Activated T-cell treated with anti-CD3 and anti-CD28 coated beads, Interleukin-2, amount 50 U/mL, for 48 hours (primary cell): ENCODE measurements around the gene DCP1B.

ENCODE experiments used
- DNase-seq, 2 experiments: peaks; one replicate each; pipeline ENCODE4 v3.0.0-alpha.2; 2020

Gene DCP1B

DNA sequence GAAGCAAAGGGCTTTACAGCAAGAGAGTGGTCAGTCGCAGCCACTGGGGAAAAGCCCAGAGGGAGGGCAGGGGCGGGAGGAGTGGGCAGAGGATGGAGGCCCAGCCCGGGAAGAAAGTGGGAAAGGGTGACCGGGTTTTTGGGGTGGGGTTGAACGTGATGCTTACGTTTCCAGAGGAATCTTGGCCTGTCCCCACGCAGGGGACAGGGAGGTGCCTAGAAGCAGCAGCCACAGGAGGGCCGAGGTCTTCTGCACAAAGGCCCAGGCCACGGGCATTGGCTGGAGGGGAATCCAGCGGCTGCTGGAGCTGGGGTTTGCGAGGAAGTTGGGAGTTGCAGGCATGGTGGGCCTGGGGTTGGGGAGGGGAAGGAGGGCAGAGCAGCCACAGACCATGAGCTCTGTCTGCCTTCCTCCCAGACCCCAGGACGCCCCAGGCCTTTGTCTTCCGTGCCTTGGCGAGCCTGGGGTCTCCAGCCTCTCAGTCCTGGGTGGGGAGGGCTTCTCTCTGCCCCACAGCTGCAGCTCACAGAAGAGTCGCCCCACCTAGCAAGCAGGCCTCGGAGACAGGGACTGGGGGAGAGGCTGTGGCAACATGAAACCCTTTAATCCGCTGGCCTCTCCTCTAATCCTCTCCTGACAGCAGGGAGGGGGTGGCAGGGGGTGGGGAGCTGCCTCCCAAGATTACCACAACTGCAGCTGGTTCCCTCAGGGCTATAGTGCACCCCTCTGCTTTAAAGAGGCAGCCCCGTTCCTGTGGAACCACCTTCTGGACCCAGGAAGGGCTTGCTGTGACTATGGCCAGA is 86.0 kb downstream of the DCP1B start, which contains the start of gene CACNA2D4:
CACNA2D4 (minus strand) TSS at position 572 of the 803 bp plus-strand sequence; CDS start at position 393, 179 bp downstream.
- DNase-seq, result peak; percentile 11 to 13

GRCh38 chr12:1917172-1918070 is 86.8 kb downstream of the DCP1B start:
- peak in 1 of 2 experiments; percentile 7 for DNase-seq

DNA sequence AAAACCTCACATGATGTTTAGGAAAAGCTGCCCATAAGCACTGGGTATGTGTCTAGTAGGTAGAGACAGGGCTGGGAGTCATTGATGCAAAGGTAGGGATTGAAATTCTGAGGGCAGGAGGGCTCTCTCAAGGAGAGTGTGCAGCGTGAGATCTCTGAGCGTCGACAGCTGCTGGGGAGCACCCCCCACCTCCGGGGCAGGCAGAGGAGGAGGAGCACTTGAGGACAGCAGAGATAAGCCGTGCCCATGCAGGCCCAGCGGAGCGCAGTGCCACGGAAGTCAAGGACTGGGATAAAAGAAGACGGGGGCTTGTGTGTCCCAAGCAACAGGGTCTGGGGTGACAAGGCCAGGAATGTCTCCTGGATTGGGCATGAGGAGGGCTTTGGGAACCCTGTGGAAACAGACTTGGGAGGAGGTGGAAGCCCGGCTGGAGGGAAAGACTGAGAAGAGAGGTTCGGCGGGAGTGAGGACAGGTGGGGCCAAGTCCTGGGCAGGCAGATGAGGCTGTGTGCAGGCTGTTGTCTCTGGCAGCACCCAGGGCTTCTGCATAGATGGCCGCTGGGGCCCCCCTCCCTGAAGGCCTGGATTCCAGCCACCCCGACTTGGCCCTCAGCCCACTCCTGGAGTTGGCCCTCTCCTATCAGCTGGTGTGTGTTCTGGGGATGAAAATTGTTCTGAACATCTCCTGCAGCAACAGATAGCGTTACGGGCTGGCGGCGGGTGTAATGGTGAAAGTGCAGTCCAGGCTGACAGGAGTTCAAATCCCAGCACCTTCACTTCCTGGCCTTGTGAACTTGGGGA is 87.7 kb downstream of the DCP1B start:
- DNase-seq, result peak; percentile 1 to 9

GRCh38 chr12:1915082-1915968 is 88.9 kb downstream of the DCP1B start:
- DNase-seq, result peak; percentile 35 to 45

GRCh38 chr12:1914114-1914911 is 89.9 kb downstream of the DCP1B start:
- DNase-seq, result peak; percentile 10

DNA sequence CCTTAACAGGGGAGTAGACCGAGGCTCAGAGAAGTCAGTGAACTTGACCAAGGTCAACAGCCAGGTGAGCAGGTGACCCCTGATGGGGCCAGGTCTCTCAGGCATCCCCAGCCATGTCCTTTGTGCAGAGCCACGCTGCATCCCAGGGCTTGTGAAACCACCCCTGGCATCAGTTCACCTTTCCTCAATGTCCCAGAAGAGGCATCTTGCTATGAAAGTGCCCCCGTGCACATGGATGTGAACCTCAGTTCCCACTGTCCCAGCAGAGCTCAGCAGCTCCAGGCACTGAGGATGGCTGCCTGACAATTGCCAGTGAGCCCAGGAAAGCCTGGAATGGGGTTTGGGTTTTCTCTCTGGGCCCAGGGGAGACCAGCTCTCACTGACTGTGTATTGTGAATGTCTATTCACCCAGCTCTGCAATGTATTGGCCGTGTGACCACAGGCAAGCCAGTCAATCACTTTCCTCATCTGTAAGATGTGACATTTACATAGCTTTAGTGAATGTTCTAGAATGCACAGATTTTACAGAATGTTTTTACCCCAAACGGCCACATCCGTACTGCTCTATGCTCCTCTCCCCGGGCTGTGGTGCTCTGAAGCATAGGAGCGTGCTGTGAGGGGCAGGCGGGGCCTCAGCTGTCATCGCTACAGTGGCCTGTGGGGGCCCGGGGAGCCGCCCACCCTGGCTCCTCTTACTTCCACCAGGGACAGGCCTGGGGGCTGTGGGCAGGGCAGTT is 90.7 kb downstream of the DCP1B start:
- DNase-seq, result peak in 1 of 2 experiments; percentile 11

GRCh38 chr12:1912580-1913376 is 91.5 kb downstream of the DCP1B start:
- peak in 1 of 2 experiments; percentile 6 for DNase-seq

- peak; percentile 3 to 10 for DNase-seq
Observed at GRCh38 chr12:1911598-1912575, 92.4 kb downstream of the DCP1B start.

- DNase-seq, result no peak
Observed at GRCh38 chr12:1910468-1910867, 93.8 kb downstream of the DCP1B start.

DNA sequence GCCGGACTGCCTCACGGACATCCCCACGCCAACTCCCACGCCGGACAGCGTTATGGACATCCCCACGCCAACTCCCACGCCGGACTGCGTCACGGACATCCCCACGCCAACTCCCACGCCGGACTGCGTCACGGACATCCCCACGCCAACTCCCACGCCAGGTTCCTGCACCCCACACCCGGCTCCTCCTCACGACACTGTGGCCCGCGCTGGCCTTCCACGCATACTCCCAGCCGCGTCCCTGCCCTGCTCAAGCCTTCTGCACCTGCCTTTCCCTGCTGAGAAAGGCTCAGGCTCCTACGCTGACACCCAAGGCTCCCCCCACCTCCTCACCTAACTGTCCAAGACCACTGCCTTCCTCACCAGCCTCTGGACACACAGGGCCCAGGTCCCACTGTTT is 95.5 kb downstream of the DCP1B start:
- DNase-seq, result peak in 1 of 2 experiments; percentile 1

- peak; percentile 34 to 37 for DNase-seq
Observed at GRCh38 chr12:1907652-1908611, 96.3 kb downstream of the DCP1B start.

DNA sequence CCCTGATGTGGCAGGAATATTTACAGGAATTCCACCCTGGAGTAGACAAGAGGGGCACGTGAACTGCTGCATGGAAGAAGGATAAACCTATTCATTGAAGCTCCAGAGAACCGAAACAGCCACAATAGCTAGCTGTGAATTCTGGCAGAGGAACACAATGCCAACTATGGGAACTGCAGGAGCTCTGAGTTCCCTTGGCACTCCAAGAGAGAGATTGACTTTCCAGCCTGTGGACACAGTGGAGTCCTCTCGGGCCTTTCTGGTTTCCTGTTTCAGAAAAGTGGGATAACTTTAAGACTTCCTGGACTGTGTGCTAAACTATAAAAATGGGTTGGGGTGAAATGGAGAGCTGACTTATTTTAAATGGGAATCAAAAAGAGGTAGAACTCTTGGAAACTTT is 97.7 kb downstream of the DCP1B start:
- DNase-seq, result no peak

DNA sequence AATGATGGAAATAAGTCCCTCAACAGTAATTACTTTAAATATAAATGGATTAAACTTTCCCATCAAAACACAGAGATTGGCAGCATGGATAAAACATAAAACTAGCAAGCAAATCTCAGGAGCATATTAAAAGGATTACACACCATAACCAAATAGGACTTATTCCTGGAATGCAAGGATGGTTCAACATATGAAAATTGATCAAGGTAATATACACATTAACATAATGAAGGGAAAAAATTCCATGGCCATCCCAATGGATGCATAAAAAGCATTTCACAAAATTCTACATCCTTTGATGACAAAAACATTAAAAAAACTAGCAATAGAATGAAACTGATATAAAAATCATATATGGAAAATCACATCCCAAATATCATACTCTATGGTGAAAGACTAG is 99.4 kb downstream of the DCP1B start:
- DNase-seq, result no peak

GRCh38 chr12:1896964-1897363 is 107.3 kb downstream of the DCP1B start:
- DNase-seq, result no peak
